Sigmoid colon (tissue), 7 donors: ENCODE measurements around the gene FLT1. TPM values are rescaled to one million over a fixed set of nuclear protein-coding genes. Genes with fewer than 3 reads are reported as not detected.

Experiments
- DNase-seq: peaks from one replicate; pipeline ENCODE4 v3.0.0-alpha.2; 2019
- H3K27ac ChIP-seq, 4 donors: fragments of 200-600 bp; sonication (generic); one replicate each; pipeline ENCODE4 v1.5.1; 2016 to 2019; ENCODE audit warnings: mild to moderate bottlenecking in 1 of 4
- H3K27me3 ChIP-seq, 3 donors: fragments of 200-600 bp; sonication (generic); one replicate each; pipeline ENCODE4 v1.5.1; 2019; ENCODE audit warnings: mild to moderate bottlenecking in 1 of 3
- H3K36me3 ChIP-seq, 4 donors: fragments of 200-600 bp; sonication (generic); one replicate each; pipeline ENCODE4 v1.5.1; 2016 to 2019
- H3K4me1 ChIP-seq, 4 donors: fragments of 200-600 bp; sonication (generic); one replicate each; pipeline ENCODE4 v1.5.1; 2017 to 2019
- H3K4me3 ChIP-seq, 4 donors: fragments of 200-600 bp; sonication (generic); one replicate each; pipeline ENCODE4 v1.5.1; 2017 to 2019; ENCODE audit warnings: mild to moderate bottlenecking in 2 of 4, moderate library complexity in 1 of 4
- H3K9me3 ChIP-seq, 4 donors: fragments of 200-600 bp in 3 of 4; sonication (generic) in 3 of 4; one replicate each; pipeline versions ENCODE4 v1.5.1 to v1.6.1; 2013 to 2019
- CTCF ChIP-seq, 4 experiments: fragments of 450-650 bp in 3 of 4; fragments of 200-600 bp in 1 of 4; IDR thresholded peaks; one replicate each; pipeline ENCODE4 v1.5.1; 2016 to 2019; ENCODE audit warnings: antibody characterized with exemption in 4 of 4, mild to moderate bottlenecking in 3 of 4, moderate library complexity in 2 of 4
- EP300 ChIP-seq, 4 donors: sonication (generic); formaldehyde crosslinking; IDR thresholded peaks; one replicate each; pipeline ENCODE4 v1.6.1; 2017; ENCODE audit warnings: antibody characterized with exemption in 4 of 4
- POLR2A ChIP-seq, 2 donors: fragments of 450-650 bp; IDR thresholded peaks; one replicate each; pipeline ENCODE4 v1.6.1; 2016; ENCODE audit warnings: antibody characterized with exemption in 2 of 2, mild to moderate bottlenecking in 2 of 2, moderate library complexity in 2 of 2
- POLR2AphosphoS5 ChIP-seq, 4 donors: sonication (generic); formaldehyde crosslinking; IDR thresholded peaks; one replicate each; pipeline ENCODE4 v1.6.1; 2017; ENCODE audit warnings: antibody characterized with exemption in 4 of 4
- WGBS, 2 donors: extraction: QIAGEN DNeasy Blood & Tissue Kit; methylation state at CpG; one replicate each; pipeline ENCODE4 v1.1.7; 2013; 5-methylcytosine and 5-hydroxymethylcytosine counted together
- intact Hi-C: fragments of 100-400 bp; cut with DNase I; formaldehyde crosslinking; loops from one replicate; pipeline ENCODE4 v1.15.1; 2023
- polyA plus RNA-seq, 3 donors: library from polyadenylated mRNA; stranded (reverse); fragments of 200-250 nt; gene quantifications; one replicate each; pipeline ENCODE4 v1.2.3, GENCODE V29; 2013
- total RNA-seq, 4 donors: library from RNA; depleted of rRNA; stranded (reverse); fragments of >200 nt; gene quantifications; one replicate each; pipeline ENCODE4 v1.1.0, GENCODE V29; 2016
- donor health status: healthy with polysubstance abuse.
- donor health status: Bipolar disorder and iron deficiency.
- donor health status: healthy.

FLT1 gene
- total and polyA plus RNA-seq, 7 donors, result under 0.01 to 18.3 (median 5.7) TPM

DNA sequence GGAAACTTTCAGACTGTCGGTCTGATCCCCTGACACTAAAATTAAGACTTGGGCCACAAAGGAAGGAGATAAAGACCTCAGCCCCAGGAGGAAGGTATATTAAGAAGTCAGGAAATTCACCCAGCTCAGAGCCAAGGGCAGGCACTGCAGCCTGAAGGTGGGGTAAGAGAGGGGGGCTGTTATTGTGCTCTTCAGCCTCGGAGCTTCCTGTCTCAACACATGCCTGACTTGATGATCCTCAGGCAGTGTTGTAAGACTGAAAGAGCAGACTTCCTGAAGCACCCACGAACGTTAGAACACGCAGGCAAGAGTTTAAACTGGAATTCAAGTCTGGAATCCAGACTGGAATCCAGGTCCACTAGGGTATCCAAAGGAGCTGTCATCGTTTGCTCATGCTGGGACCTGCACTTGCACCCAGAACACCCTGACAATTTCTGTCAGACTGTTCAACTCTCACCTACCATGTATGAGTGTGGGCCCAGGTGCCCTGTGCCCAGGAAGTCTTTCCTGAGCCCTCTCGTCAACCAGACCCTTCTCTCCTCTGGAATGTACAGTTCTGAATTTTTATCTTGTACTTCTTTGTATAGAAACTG is 10.7 kb upstream of the FLT1 start:
- Histone ChIP-seq H3K27ac (no peak overlapping the region), H3K4me3 (no peak overlapping the region), H3K36me3 (no peaks in the 10 kb centered on the region), H3K9me3 (no peaks in the 10 kb centered on the region), H3K4me1 (no peaks in the 10 kb centered on the region), H3K27me3 (no peaks in the 10 kb centered on the region)
- WGBS, 2 donors, result 43 to 74% methylated on average over 7 of the region's 7 CpGs
- TF ChIP-seq EP300 (IDR thresholded peaks at IDR 0.05) (no peak), POLR2AphosphoS5 (IDR thresholded peaks at IDR 0.05) (no peak), POLR2A (IDR thresholded peaks at IDR 0.05) (no peak), CTCF (IDR thresholded peaks at IDR 0.05) (no peak)
- no peak for DNase-seq
- intact Hi-C loops, result no loop called here

DNA sequence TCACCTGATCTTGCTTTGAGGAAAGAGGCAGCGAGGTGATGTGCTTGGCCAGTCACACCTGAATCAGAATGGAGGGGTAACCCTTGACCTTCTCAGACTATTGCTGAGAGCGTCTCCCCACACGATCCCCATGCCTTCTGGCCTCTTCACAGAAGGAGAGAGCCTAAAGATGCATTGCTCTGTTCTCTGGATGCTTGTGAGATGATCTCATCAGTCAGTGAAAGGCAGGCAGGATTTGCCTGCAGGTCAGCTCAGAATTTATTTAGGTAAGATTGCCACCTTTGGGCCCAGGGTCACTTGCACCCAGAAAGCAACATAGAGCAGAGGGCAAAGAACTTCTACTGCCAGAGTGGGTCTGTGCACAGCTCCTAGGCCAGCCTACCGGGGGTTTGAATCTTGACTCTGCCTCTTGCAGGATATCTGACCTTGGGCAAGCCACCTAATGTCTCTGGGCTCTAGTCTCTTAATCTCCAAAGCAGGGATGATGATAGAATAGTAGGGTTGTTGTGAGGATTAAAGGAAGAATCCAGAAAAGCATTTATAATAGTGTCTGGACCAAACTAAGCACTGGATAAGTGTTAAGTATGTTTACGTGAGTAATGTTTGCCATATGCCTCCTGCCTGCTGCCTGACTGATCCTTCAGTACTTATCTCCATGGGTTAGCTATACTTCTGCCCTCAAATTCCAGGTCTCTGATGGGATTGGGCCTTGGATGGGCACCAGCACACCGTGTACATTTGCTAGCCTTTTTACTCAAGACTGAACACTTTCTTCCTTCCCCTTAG is 8.4 kb upstream of the FLT1 start:
- WGBS, 2 donors, result 77 to 83% methylated on average over 6 of the region's 6 CpGs
- Histone ChIP-seq H3K9me3 (no peaks in the 10 kb centered on the region), H3K4me1 (no peaks in the 10 kb centered on the region), H3K27me3 (no peaks in the 10 kb centered on the region), H3K27ac (no peak overlapping the region), H3K36me3 (no peaks in the 10 kb centered on the region), H3K4me3 (no peak overlapping the region)
- TF ChIP-seq POLR2AphosphoS5 (IDR thresholded peaks at IDR 0.05) (no peak), CTCF (IDR thresholded peaks at IDR 0.05) (no peak), EP300 (IDR thresholded peaks at IDR 0.05) (no peak), POLR2A (IDR thresholded peaks at IDR 0.05) (no peak)
- intact Hi-C loops, result no loop called here
- no peak for DNase-seq

DNA sequence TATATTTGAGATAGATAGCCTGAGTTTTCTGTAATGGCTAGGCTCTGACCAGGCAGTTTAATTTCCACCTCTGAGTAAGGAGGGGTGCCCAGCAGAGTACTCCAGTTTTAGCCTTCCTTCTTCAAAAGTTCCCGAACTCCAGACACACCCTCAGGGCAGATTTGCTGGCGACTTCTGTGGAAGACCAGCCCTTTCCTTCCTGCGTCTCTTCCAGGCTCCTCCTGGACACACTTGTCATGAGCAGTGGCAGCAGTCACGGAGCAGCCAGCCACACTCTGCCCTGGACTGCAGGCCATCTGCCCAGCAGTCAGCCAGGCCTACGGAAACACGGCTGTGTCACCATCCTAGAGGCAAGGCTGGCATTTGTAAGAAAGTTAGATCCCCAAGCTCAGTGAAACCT is 6.6 kb upstream of the FLT1 start:
- no peak for DNase-seq
- H3K9me3 ChIP-seq, result no peaks in the 10 kb centered on the region
- TF ChIP-seq CTCF (IDR thresholded peaks at IDR 0.05), result no peak
- intact Hi-C loops, result no loop called here
- H3K4me1 ChIP-seq, result no peaks in the 10 kb centered on the region
- no peaks in the 10 kb centered on the region for H3K36me3 ChIP-seq
- no peak overlapping the region for H3K27ac ChIP-seq
- 87 to 91% methylated on average over 6 of the region's 6 CpGs for WGBS, 2 donors
- peaks cover 0 to 2% (median 0%) of the 10 kb centered on the region in 3 donors for H3K27me3 ChIP-seq
- no peak overlapping the region for H3K4me3 ChIP-seq

- H3K9me3 ChIP-seq, result no peaks in the 10 kb centered on the region
- 86 to 90% methylated on average over 5 of the region's 5 CpGs for whole genome bisulfite sequencing, 2 donors
- TF ChIP-seq POLR2A (IDR thresholded peaks at IDR 0.05) (no peak), EP300 (IDR thresholded peaks at IDR 0.05) (no peak), POLR2AphosphoS5 (IDR thresholded peaks at IDR 0.05) (no peak), CTCF (IDR thresholded peaks at IDR 0.05) (no peak)
- no peak overlapping the region for H3K27ac ChIP-seq
- H3K4me1 ChIP-seq, result peaks cover 0 to 11% (median 10%) of the 10 kb centered on the region in 4 donors
- H3K36me3 ChIP-seq, result no peaks in the 10 kb centered on the region
- peaks cover 5 to 21% (median 11%) of the 10 kb centered on the region in 3 donors for H3K27me3 ChIP-seq
- no peak for DNase-seq
- intact Hi-C loops, result no loop called here
- no peak overlapping the region for H3K4me3 ChIP-seq
Measured at GRCh38 chr13:28499609-28500008, 4.7 kb upstream of the FLT1 start.
